Nephron (organoid): ENCODE data around the gene TEX51.

Source experiments
- H3K27ac Mint-ChIP-seq, 3 experiments: 2 replicates each; pipeline ENCODE4 v1.8.0; 2020; ENCODE audit warnings: mixed read lengths in 3 of 3, mild to moderate bottlenecking in 2 of 3, moderate library complexity in 1 of 3
- H3K27me3 Mint-ChIP-seq: 2 replicates; pipeline ENCODE4 v1.8.0; 2021; ENCODE audit warnings: low read depth, mild to moderate bottlenecking, moderate library complexity, mixed read lengths
- H3K36me3 Mint-ChIP-seq: 2 replicates; pipeline ENCODE4 v1.8.0; 2020; ENCODE audit warnings: low read depth, mixed read lengths
- H3K4me1 Mint-ChIP-seq: 2 replicates; pipeline ENCODE4 v1.8.0; 2020; ENCODE audit warnings: mixed read lengths
- H3K4me3 Mint-ChIP-seq, 3 experiments: 2 replicates each; pipeline ENCODE4 v1.8.0; 2020; ENCODE audit warnings: mild to moderate bottlenecking in 3 of 3, mixed read lengths in 3 of 3, moderate library complexity in 2 of 3
- H3K9me3 Mint-ChIP-seq: 2 replicates; pipeline ENCODE4 v1.8.0; 2020; ENCODE audit warnings: mixed read lengths
- CTCF ChIP-seq, 3 experiments: fragments of 200-600 bp; sonication (generic); IDR thresholded peaks; one replicate each; pipeline ENCODE4 v1.5.0; 2021; ENCODE audit warnings: antibody characterized with exemption in 3 of 3; ENCODE audit not compliant: unreplicated experiment in 3 of 3

The TEX51 gene

GRCh38 chr2:126935774-126936173 is 37.1 kb downstream of the TEX51 start:
- peaks cover 10% of the 10 kb centered on the region for H3K27me3 Mint-ChIP-seq
- no peak overlapping the region for H3K27ac Mint-ChIP-seq
- peaks cover 5% of the 10 kb centered on the region for H3K9me3 Mint-ChIP-seq
- H3K36me3 Mint-ChIP-seq = no peaks in the 10 kb centered on the region
- no peak for TF ChIP-seq CTCF (IDR thresholded peaks at IDR 0.05; ENCODE audit: unreplicated experiment in 3 of 3)
- no peak overlapping the region for H3K4me3 Mint-ChIP-seq
- peaks cover 38% of the 10 kb centered on the region for H3K4me1 Mint-ChIP-seq

GRCh38 chr2:126936219-126936723 is 37.6 kb downstream of the TEX51 start:
- H3K9me3 Mint-ChIP-seq = peaks cover 7% of the 10 kb centered on the region
- peaks cover 10% of the 10 kb centered on the region for H3K27me3 Mint-ChIP-seq
- no peak overlapping the region for H3K27ac Mint-ChIP-seq
- H3K36me3 Mint-ChIP-seq = no peaks in the 10 kb centered on the region
- TF ChIP-seq CTCF (IDR thresholded peaks at IDR 0.05; ENCODE audit: unreplicated experiment in 3 of 3) = no peak
- peaks cover 38% of the 10 kb centered on the region for H3K4me1 Mint-ChIP-seq
- no peak overlapping the region for H3K4me3 Mint-ChIP-seq

GRCh38 chr2:126940331-126940730 is 41.6 kb downstream of the TEX51 start:
- peaks cover 24% of the 10 kb centered on the region for H3K4me1 Mint-ChIP-seq
- peaks cover 25% of the 10 kb centered on the region for H3K9me3 Mint-ChIP-seq
- H3K36me3 Mint-ChIP-seq = peaks cover 5% of the 10 kb centered on the region
- H3K27ac Mint-ChIP-seq = no peak overlapping the region
- TF ChIP-seq CTCF (IDR thresholded peaks at IDR 0.05; ENCODE audit: unreplicated experiment in 3 of 3) = no peak
- H3K4me3 Mint-ChIP-seq = no peak overlapping the region
- peaks cover 16% of the 10 kb centered on the region for H3K27me3 Mint-ChIP-seq

- peaks cover 16% of the 10 kb centered on the region for H3K27me3 Mint-ChIP-seq
- peaks cover 5% of the 10 kb centered on the region for H3K36me3 Mint-ChIP-seq
- TF ChIP-seq CTCF (IDR thresholded peaks at IDR 0.05; ENCODE audit: unreplicated experiment in 3 of 3) = no peak
- peaks cover 25% of the 10 kb centered on the region for H3K9me3 Mint-ChIP-seq
- no peak overlapping the region for H3K27ac Mint-ChIP-seq
- peaks cover 28% of the 10 kb centered on the region for H3K4me1 Mint-ChIP-seq
- H3K4me3 Mint-ChIP-seq = no peak overlapping the region
These were observed 43.9 kb downstream of the TEX51 start for GRCh38 chr2:126942427-126943203.

GRCh38 chr2:126943612-126944348 is 45.1 kb downstream of the TEX51 start:
- H3K4me1 Mint-ChIP-seq = peaks cover 28% of the 10 kb centered on the region
- H3K9me3 Mint-ChIP-seq = peaks cover 25% of the 10 kb centered on the region
- H3K27me3 Mint-ChIP-seq = peaks cover 17% of the 10 kb centered on the region
- TF ChIP-seq CTCF (IDR thresholded peaks at IDR 0.05; ENCODE audit: unreplicated experiment in 3 of 3) = no peak
- H3K27ac Mint-ChIP-seq = peak overlapping the region in 2 of 3 experiments; percentile 85 to 97
- no peak overlapping the region for H3K4me3 Mint-ChIP-seq
- peaks cover 5% of the 10 kb centered on the region for H3K36me3 Mint-ChIP-seq
